ENCODE measurements around the gene TSPAN31.
"Not testable (repeated sequence)": the region's sequence is repeated elsewhere in the genome, so short reads cannot be mapped to it uniquely, and the experiment has no call there.

The TSPAN31 gene

GRCh38 chr12:57772429-57773322 is 27.8 kb downstream of the TSPAN31 start, which contains the start of gene EEF1AKMT3:
TSS of gene EEF1AKMT3 (plus strand) at chr12:57772614. CDS start at chr12:57772725, 111 bp downstream.
- no peaks in the 10 kb centered on the region for H3K9me3 ChIP-seq (ENCODE audit: control insufficient read depth, insufficient read depth, low read depth, low read length)
- H3K27me3 ChIP-seq (ENCODE audit: control insufficient read depth, insufficient read depth, low read length): no peaks in the 10 kb centered on the region
- no peaks in the 10 kb centered on the region for H3K4me1 ChIP-seq (ENCODE audit: control insufficient read depth, insufficient read depth, low read length)
- peak within 1 kb of the TSS; percentile 97 for H3K9ac ChIP-seq (ENCODE audit: low read length)
- H3K4me3 ChIP-seq (ENCODE audit: low read depth, low read length): peak within 1 kb of the TSS; percentile 79
- peaks cover 28% of the 10 kb centered on the region for H3K36me3 ChIP-seq (ENCODE audit: control insufficient read depth, insufficient read depth, low read length)
- peak within 1 kb of the TSS; percentile 91 for H3K27ac ChIP-seq (ENCODE audit: low read depth, low read length)

GRCh38 chr12:57774634-57775033 is 29.8 kb downstream of the TSPAN31 start:
- H3K9ac ChIP-seq (ENCODE audit: low read length); H3K27ac ChIP-seq (ENCODE audit: low read depth, low read length); H3K4me1 ChIP-seq (ENCODE audit: control insufficient read depth, insufficient read depth, low read length); H3K27me3 ChIP-seq (ENCODE audit: control insufficient read depth, insufficient read depth, low read length); H3K4me3 ChIP-seq (ENCODE audit: low read depth, low read length); H3K9me3 ChIP-seq (ENCODE audit: control insufficient read depth, insufficient read depth, low read depth, low read length): not testable (repeated sequence)
- H3K36me3 ChIP-seq (ENCODE audit: control insufficient read depth, insufficient read depth, low read length): peaks cover 14% of the 10 kb centered on the region

- Histone ChIP-seq H3K27ac (ENCODE audit: low read depth, low read length) (no peak overlapping the region), H3K36me3 (ENCODE audit: control insufficient read depth, insufficient read depth, low read length) (peaks cover 9% of the 10 kb centered on the region), H3K9ac (ENCODE audit: low read length) (no peak overlapping the region), H3K9me3 (ENCODE audit: control insufficient read depth, insufficient read depth, low read depth, low read length) (no peaks in the 10 kb centered on the region), H3K27me3 (ENCODE audit: control insufficient read depth, insufficient read depth, low read length) (no peaks in the 10 kb centered on the region), H3K4me3 (ENCODE audit: low read depth, low read length) (no peak overlapping the region), H3K4me1 (ENCODE audit: control insufficient read depth, insufficient read depth, low read length) (no peaks in the 10 kb centered on the region)
Observed at GRCh38 chr12:57775044-57775443, 30.2 kb downstream of the TSPAN31 start.

GRCh38 chr12:57775563-57776246 is 30.9 kb downstream of the TSPAN31 start:
- Histone ChIP-seq H3K9ac (ENCODE audit: low read length) (no peak overlapping the region), H3K27ac (ENCODE audit: low read depth, low read length) (no peak overlapping the region), H3K27me3 (ENCODE audit: control insufficient read depth, insufficient read depth, low read length) (no peaks in the 10 kb centered on the region), H3K4me3 (ENCODE audit: low read depth, low read length) (no peak overlapping the region), H3K36me3 (ENCODE audit: control insufficient read depth, insufficient read depth, low read length) (peaks cover 3% of the 10 kb centered on the region), H3K4me1 (ENCODE audit: control insufficient read depth, insufficient read depth, low read length) (no peaks in the 10 kb centered on the region), H3K9me3 (ENCODE audit: control insufficient read depth, insufficient read depth, low read depth, low read length) (no peaks in the 10 kb centered on the region)

- no peaks in the 10 kb centered on the region for H3K9me3 ChIP-seq (ENCODE audit: control insufficient read depth, insufficient read depth, low read depth, low read length)
- H3K27ac ChIP-seq (ENCODE audit: low read depth, low read length): no peak overlapping the region
- no peak overlapping the region for H3K4me3 ChIP-seq (ENCODE audit: low read depth, low read length)
- H3K9ac ChIP-seq (ENCODE audit: low read length): no peak overlapping the region
- H3K36me3 ChIP-seq (ENCODE audit: control insufficient read depth, insufficient read depth, low read length): no peaks in the 10 kb centered on the region
- H3K27me3 ChIP-seq (ENCODE audit: control insufficient read depth, insufficient read depth, low read length): no peaks in the 10 kb centered on the region
- no peaks in the 10 kb centered on the region for H3K4me1 ChIP-seq (ENCODE audit: control insufficient read depth, insufficient read depth, low read length)
Observed at GRCh38 chr12:57776247-57776587, 31.4 kb downstream of the TSPAN31 start.

- Histone ChIP-seq H3K4me3 (ENCODE audit: low read depth, low read length) (no peak overlapping the region), H3K36me3 (ENCODE audit: control insufficient read depth, insufficient read depth, low read length) (no peaks in the 10 kb centered on the region), H3K27me3 (ENCODE audit: control insufficient read depth, insufficient read depth, low read length) (no peaks in the 10 kb centered on the region), H3K9ac (ENCODE audit: low read length) (peak overlapping the region; percentile 8), H3K27ac (ENCODE audit: low read depth, low read length) (no peak overlapping the region), H3K9me3 (ENCODE audit: control insufficient read depth, insufficient read depth, low read depth, low read length) (no peaks in the 10 kb centered on the region), H3K4me1 (ENCODE audit: control insufficient read depth, insufficient read depth, low read length) (no peaks in the 10 kb centered on the region)
Observed at GRCh38 chr12:57777367-57777766, 32.5 kb downstream of the TSPAN31 start.

- no peak overlapping the region for H3K4me3 ChIP-seq (ENCODE audit: low read depth, low read length)
- no peaks in the 10 kb centered on the region for H3K4me1 ChIP-seq (ENCODE audit: control insufficient read depth, insufficient read depth, low read length)
- H3K36me3 ChIP-seq (ENCODE audit: control insufficient read depth, insufficient read depth, low read length): no peaks in the 10 kb centered on the region
- H3K9ac ChIP-seq (ENCODE audit: low read length): no peak overlapping the region
- H3K9me3 ChIP-seq (ENCODE audit: control insufficient read depth, insufficient read depth, low read depth, low read length): no peaks in the 10 kb centered on the region
- no peaks in the 10 kb centered on the region for H3K27me3 ChIP-seq (ENCODE audit: control insufficient read depth, insufficient read depth, low read length)
- no peak overlapping the region for H3K27ac ChIP-seq (ENCODE audit: low read depth, low read length)
Observed at GRCh38 chr12:57777911-57778310, 33.1 kb downstream of the TSPAN31 start.

GRCh38 chr12:57779736-57780135 is 34.9 kb downstream of the TSPAN31 start:
- Histone ChIP-seq H3K9ac (ENCODE audit: low read length) (no peak overlapping the region), H3K27ac (ENCODE audit: low read depth, low read length) (no peak overlapping the region), H3K9me3 (ENCODE audit: control insufficient read depth, insufficient read depth, low read depth, low read length) (no peaks in the 10 kb centered on the region), H3K4me3 (ENCODE audit: low read depth, low read length) (no peak overlapping the region), H3K4me1 (ENCODE audit: control insufficient read depth, insufficient read depth, low read length) (no peaks in the 10 kb centered on the region), H3K36me3 (ENCODE audit: control insufficient read depth, insufficient read depth, low read length) (peaks cover 5% of the 10 kb centered on the region; the same call in 1 of the 2 replicates), H3K27me3 (ENCODE audit: control insufficient read depth, insufficient read depth, low read length) (no peaks in the 10 kb centered on the region)

- Histone ChIP-seq H3K4me3 (ENCODE audit: low read depth, low read length) (no peak overlapping the region), H3K9me3 (ENCODE audit: control insufficient read depth, insufficient read depth, low read depth, low read length) (no peaks in the 10 kb centered on the region), H3K27ac (ENCODE audit: low read depth, low read length) (no peak overlapping the region), H3K4me1 (ENCODE audit: control insufficient read depth, insufficient read depth, low read length) (no peaks in the 10 kb centered on the region), H3K9ac (ENCODE audit: low read length) (no peak overlapping the region), H3K36me3 (ENCODE audit: control insufficient read depth, insufficient read depth, low read length) (peaks cover 8% of the 10 kb centered on the region), H3K27me3 (ENCODE audit: control insufficient read depth, insufficient read depth, low read length) (no peaks in the 10 kb centered on the region)
Observed at GRCh38 chr12:57780284-57780897, 35.6 kb downstream of the TSPAN31 start.

GRCh38 chr12:57781244-57781643 is 36.4 kb downstream of the TSPAN31 start:
- H3K4me3 ChIP-seq (ENCODE audit: low read depth, low read length): no peak overlapping the region
- no peak overlapping the region for H3K27ac ChIP-seq (ENCODE audit: low read depth, low read length)
- no peaks in the 10 kb centered on the region for H3K27me3 ChIP-seq (ENCODE audit: control insufficient read depth, insufficient read depth, low read length)
- H3K9ac ChIP-seq (ENCODE audit: low read length): no peak overlapping the region
- H3K36me3 ChIP-seq (ENCODE audit: control insufficient read depth, insufficient read depth, low read length): peaks cover 17% of the 10 kb centered on the region
- no peaks in the 10 kb centered on the region for H3K9me3 ChIP-seq (ENCODE audit: control insufficient read depth, insufficient read depth, low read depth, low read length)
- no peaks in the 10 kb centered on the region for H3K4me1 ChIP-seq (ENCODE audit: control insufficient read depth, insufficient read depth, low read length)

GRCh38 chr12:57781801-57782200 is 37.0 kb downstream of the TSPAN31 start:
- Histone ChIP-seq H3K27ac (ENCODE audit: low read depth, low read length) (no peak overlapping the region), H3K27me3 (ENCODE audit: control insufficient read depth, insufficient read depth, low read length) (no peaks in the 10 kb centered on the region), H3K9ac (ENCODE audit: low read length) (no peak overlapping the region), H3K36me3 (ENCODE audit: control insufficient read depth, insufficient read depth, low read length) (peaks cover 22% of the 10 kb centered on the region), H3K4me3 (ENCODE audit: low read depth, low read length) (no peak overlapping the region), H3K4me1 (ENCODE audit: control insufficient read depth, insufficient read depth, low read length) (no peaks in the 10 kb centered on the region), H3K9me3 (ENCODE audit: control insufficient read depth, insufficient read depth, low read depth, low read length) (no peaks in the 10 kb centered on the region)

All from HUES6 (cell line).